Smooth muscle cell (in vitro differentiated cells): Measurements from ENCODE around the gene TMEM39B. TPM values are rescaled to one million over a fixed set of nuclear protein-coding genes. Genes with fewer than 3 reads are reported as not detected.
A peak's percentile ranks its signal among the peaks of the same experiment; 100 is the strongest.

Experiments
- DNase-seq: peaks from one replicate; lab custom pipeline; 2025; ENCODE audit not compliant: unreplicated experiment; lab: John Stamatoyannopoulos, UW
- H2AFZ ChIP-seq: fragments of 200-600 bp; sonication (generic); 2 replicates; pipeline ENCODE4 v1.6.0; 2016; ENCODE audit warnings: antibody characterized with exemption, low read depth, mild to moderate bottlenecking
- H3F3A ChIP-seq: fragments of 200-600 bp; sonication (generic); 2 replicates; pipeline ENCODE4 v1.6.0; 2017; ENCODE audit warnings: antibody characterized with exemption, low read depth
- H3K27ac ChIP-seq: fragments of 200-600 bp; sonication (generic); 2 replicates; pipeline ENCODE4 v1.5.1; 2016; ENCODE audit warnings: low read depth, mild to moderate bottlenecking
- H3K27me3 ChIP-seq: fragments of 200-600 bp; sonication (generic); 2 replicates; pipeline ENCODE4 v1.6.1; 2016; ENCODE audit warnings: low read depth, mild to moderate bottlenecking
- H3K36me3 ChIP-seq: fragments of 200-600 bp; sonication (generic); 2 replicates; pipeline ENCODE4 v1.5.1; 2016; ENCODE audit warnings: low read depth
- H3K4me1 ChIP-seq: fragments of 200-600 bp; sonication (generic); 2 replicates; pipeline ENCODE4 v1.5.1; 2016; ENCODE audit warnings: low read depth
- H3K4me2 ChIP-seq: fragments of 200-600 bp; sonication (generic); 2 replicates; pipeline ENCODE4 v1.6.0; 2016; ENCODE audit warnings: mild to moderate bottlenecking
- H3K4me3 ChIP-seq: fragments of 200-600 bp; sonication (generic); 2 replicates; pipeline ENCODE4 v1.5.1; 2016; ENCODE audit warnings: mild to moderate bottlenecking
- H3K79me2 ChIP-seq: fragments of 200-600 bp; sonication (generic); 2 replicates; pipeline ENCODE4 v1.6.0; 2016; ENCODE audit warnings: low read depth, mild to moderate bottlenecking
- H3K9ac ChIP-seq: fragments of 200-600 bp; sonication (generic); 2 replicates; pipeline ENCODE4 v1.6.0; 2016; ENCODE audit warnings: low read depth
- H3K9me3 ChIP-seq: fragments of 200-600 bp; sonication (generic); replicated peaks from 2 replicates; pipeline ENCODE4 v1.5.1; 2016; ENCODE audit warnings: low read depth
- H4K20me1 ChIP-seq: fragments of 200-600 bp; sonication (generic); 2 replicates; pipeline ENCODE4 v1.6.0; 2016; ENCODE audit warnings: low read depth
- CTCF ChIP-seq: fragments of 200-600 bp; sonication (generic); IDR thresholded peaks from 2 replicates; pipeline ENCODE4 v1.5.1; 2017; ENCODE audit warnings: borderline replicate concordance, mild to moderate bottlenecking, antibody characterized with exemption; ENCODE audit not compliant: insufficient read depth, poor library complexity, severe bottlenecking
- WGBS: methylation state at CpG from one replicate; pipeline ENCODE4 v1.1.7; 2016; ENCODE audit warnings: low lambda C conversion rate; 5-methylcytosine and 5-hydroxymethylcytosine counted together
- polyA plus RNA-seq: library from polyadenylated mRNA; unstranded; fragments of >200 nt; fragmentation: Nextera tagmentation; extraction: Ambion mirVana; gene quantifications from 2 replicates; pipeline ENCODE4 v1.2.1, GENCODE V29; 2016
- total RNA-seq: library from RNA; depleted of rRNA; stranded (reverse); fragments of >200 nt; gene quantifications from 2 replicates; pipeline ENCODE4 v1.2.3, GENCODE V29; 2014

The TMEM39B gene
- total and polyA plus RNA-seq, 2 experiments from 2014 or later, result 7.5 to 9.4 TPM

- H3K9me3 ChIP-seq, result no peaks in the 10 kb centered on the region
- no peaks in the 10 kb centered on the region for H3K27me3 ChIP-seq
- no peak overlapping the region for H3K9ac ChIP-seq
- 70% methylated on average over 2 of the region's 2 CpGs for WGBS
- H3K27ac ChIP-seq, result peak overlapping the region; percentile 28
- H3K4me2 ChIP-seq, result no peak overlapping the region
- H3K36me3 ChIP-seq, result peaks cover 42% of the 10 kb centered on the region
- no peak for TF ChIP-seq CTCF
- peaks cover 16% of the 10 kb centered on the region for H3F3A ChIP-seq
- peaks cover 82% of the 10 kb centered on the region for H4K20me1 ChIP-seq
- no peak overlapping the region for H3K4me3 ChIP-seq
- DNase-seq, result no peak
- H3K79me2 ChIP-seq, result peaks cover 48% of the 10 kb centered on the region
- H2AFZ ChIP-seq, result no peak overlapping the region
- H3K4me1 ChIP-seq, result no peaks in the 10 kb centered on the region
These were observed 24.3 kb upstream of the TMEM39B start for GRCh38 chr1:32048440-32048839.

- H3K27me3 ChIP-seq, result no peaks in the 10 kb centered on the region
- H3K9me3 ChIP-seq, result no peaks in the 10 kb centered on the region
- H3K9ac ChIP-seq, result no peak overlapping the region
- H3K36me3 ChIP-seq, result peaks cover 36% of the 10 kb centered on the region
- 96% methylated on average over 1 of the region's 1 CpG for WGBS
- H3F3A ChIP-seq, result peaks cover 31% of the 10 kb centered on the region
- no peak overlapping the region for H3K27ac ChIP-seq
- H3K4me1 ChIP-seq, result no peaks in the 10 kb centered on the region
- H3K4me2 ChIP-seq, result no peak overlapping the region
- peaks cover 99% of the 10 kb centered on the region for H4K20me1 ChIP-seq
- H2AFZ ChIP-seq, result no peak overlapping the region
- DNase-seq, result no peak
- no peak overlapping the region for H3K4me3 ChIP-seq
- peaks cover 48% of the 10 kb centered on the region for H3K79me2 ChIP-seq
- TF ChIP-seq CTCF, result no peak
These were observed 21.0 kb upstream of the TMEM39B start for GRCh38 chr1:32051706-32052105.

- Histone ChIP-seq H3K9me3 (no peaks in the 10 kb centered on the region), H3K79me2 (peaks cover 53% of the 10 kb centered on the region), H3K9ac (no peak overlapping the region), H2AFZ (no peak overlapping the region), H3F3A (peaks cover 31% of the 10 kb centered on the region), H4K20me1 (peaks cover 95% of the 10 kb centered on the region), H3K27me3 (no peaks in the 10 kb centered on the region), H3K4me3 (no peak overlapping the region), H3K4me2 (no peak overlapping the region), H3K36me3 (peaks cover 27% of the 10 kb centered on the region), H3K27ac (peak overlapping the region; percentile 13), H3K4me1 (no peaks in the 10 kb centered on the region)
- no peak for TF ChIP-seq CTCF
- DNase-seq, result no peak
- WGBS, result 94% methylated on average over 4 of the region's 4 CpGs
These were observed 19.9 kb upstream of the TMEM39B start for GRCh38 chr1:32052887-32053286.

- no peak for DNase-seq
- H2AFZ ChIP-seq, result no peak overlapping the region
- peaks cover 16% of the 10 kb centered on the region for H3K36me3 ChIP-seq
- peaks cover 94% of the 10 kb centered on the region for H4K20me1 ChIP-seq
- H3K4me1 ChIP-seq, result no peaks in the 10 kb centered on the region
- H3K79me2 ChIP-seq, result peaks cover 37% of the 10 kb centered on the region
- H3K27me3 ChIP-seq, result no peaks in the 10 kb centered on the region
- H3K4me3 ChIP-seq, result no peak overlapping the region
- H3F3A ChIP-seq, result peaks cover 32% of the 10 kb centered on the region
- no peak overlapping the region for H3K9ac ChIP-seq
- no peak overlapping the region for H3K27ac ChIP-seq
- H3K9me3 ChIP-seq, result no peaks in the 10 kb centered on the region
- no peak overlapping the region for H3K4me2 ChIP-seq
- no peak for TF ChIP-seq CTCF
- 100% methylated on average over 5 of the region's 5 CpGs for WGBS
These were observed 17.3 kb upstream of the TMEM39B start for GRCh38 chr1:32055416-32055815.
